H4 (cell line): Measurements from ENCODE around the gene CHD1. TPM values are rescaled to one million over a fixed set of nuclear protein-coding genes. Genes with fewer than 3 reads are reported as not detected.
"Not testable (repeated sequence)": the region's sequence is repeated elsewhere in the genome, so short reads cannot be mapped to it uniquely, and the experiment has no call there.

Experiments used
- DNase-seq: peaks from one replicate; pipeline ENCODE4 v3.0.0-alpha.2; 2015; ENCODE audit warnings: low spot score
- total RNA-seq: library from RNA; depleted of rRNA; stranded (reverse); fragments of >200 nt; shearing (Covaris generic); gene quantifications from 2 replicates; pipeline ENCODE4 v1.2.3, GENCODE V29; 2014; rRNA removed

Gene CHD1
- total RNA-seq = 27.7 and 52.1 TPM in 2 replicates

GRCh38 chr5:98928873-98929709, at the start of gene CHD1:
Gene CHD1 (minus strand): TSS chr5:98929007. CDS start chr5:98926386, 2,621 bp downstream.
- DNase-seq = peak; percentile 96

GRCh38 chr5:98978528-98978927, 49.7 kb upstream of the CHD1 start:
- DNase-seq = no peak

- DNase-seq = no peak
Observed at GRCh38 chr5:98977723-98978122, 48.9 kb upstream of the CHD1 start.

GRCh38 chr5:98975682-98976407, 47.0 kb upstream of the CHD1 start:
- DNase-seq = no peak

- DNase-seq = no peak
Observed at GRCh38 chr5:98975223-98975622, 46.4 kb upstream of the CHD1 start.

- DNase-seq = no peak
Observed at GRCh38 chr5:98969400-98969799, 40.6 kb upstream of the CHD1 start.

GRCh38 chr5:98968056-98968564, 39.3 kb upstream of the CHD1 start:
- DNase-seq = no peak

GRCh38 chr5:98965226-98965625, 36.4 kb upstream of the CHD1 start:
- no peak for DNase-seq

GRCh38 chr5:98964621-98965020, 35.8 kb upstream of the CHD1 start:
- no peak for DNase-seq

GRCh38 chr5:98963019-98963418, 34.2 kb upstream of the CHD1 start:
- DNase-seq = no peak

GRCh38 chr5:98962587-98962986, 33.8 kb upstream of the CHD1 start:
- no peak for DNase-seq

GRCh38 chr5:98961665-98962344, 33.0 kb upstream of the CHD1 start:
- no peak for DNase-seq

GRCh38 chr5:98957307-98957706, 28.5 kb upstream of the CHD1 start:
- no peak for DNase-seq

GRCh38 chr5:98955888-98956287, 27.1 kb upstream of the CHD1 start:
- DNase-seq = not testable (repeated sequence)

GRCh38 chr5:98955471-98955870, 26.7 kb upstream of the CHD1 start:
- not testable (repeated sequence) for DNase-seq

- DNase-seq = no peak
Observed at GRCh38 chr5:98954392-98955028, 25.7 kb upstream of the CHD1 start.

- DNase-seq = no peak
Observed at GRCh38 chr5:98942847-98943246, 14.0 kb upstream of the CHD1 start.

- DNase-seq = no peak
Observed at GRCh38 chr5:98941131-98941883, 12.5 kb upstream of the CHD1 start.

GRCh38 chr5:98940581-98940980, 11.8 kb upstream of the CHD1 start:
- no peak for DNase-seq

GRCh38 chr5:98938464-98938863, 9.7 kb upstream of the CHD1 start:
- DNase-seq = no peak
